IMR-90 (cell line): ENCODE results near the gene KIF1B. TPM values are rescaled to one million over a fixed set of nuclear protein-coding genes. Genes with fewer than 3 reads are reported as not detected.

Experiments used
- ATAC-seq: fragments of 200-7000 bp; cut with Tn5 transposase; 2 replicates; pipeline ENCODE4 v1.9.1; 2020; ENCODE audit warnings: low read depth, mild to moderate bottlenecking, moderate library complexity
- BruUV-seq: library from RNA; stranded (reverse); fragments of 400-500 nt; replicated peaks from 2 replicates; lab custom pipeline; 2021; lab: Mats Ljungman, UMichigan
- CTCF ChIA-PET: fragments of 300-600 bp; formaldehyde crosslinking; extraction: SDS; loops from one replicate; lab custom pipeline; 2021; ENCODE audit warnings: antibody characterized with exemption; lab: Yijun Ruan, JAX
- POLR2A ChIA-PET: fragments of 300-600 bp; sonication (Branson Sonifier 250); formaldehyde crosslinking; loops from one replicate; lab custom pipeline; 2022; ENCODE audit warnings: antibody characterized with exemption; ENCODE audit not compliant: unreplicated experiment; lab: Charles Lee
- DNase-seq: peaks from one replicate; pipeline ENCODE4 v3.0.0; 2013
- H2AFZ ChIP-seq: replicated peaks from 2 replicates; pipeline ENCODE3; 2013; ENCODE audit warnings: low read length, mild to moderate bottlenecking; ENCODE audit not compliant: poor library complexity
- H2AK5ac ChIP-seq: 2 replicates; pipeline ENCODE4 v1.6.1; 2013; ENCODE audit warnings: low read depth, low read length, inconsistent platforms
- H2AK9ac ChIP-seq: replicated peaks from 2 replicates; pipeline ENCODE3; 2013; ENCODE audit warnings: mild to moderate bottlenecking, low read depth, low read length, moderate library complexity; ENCODE audit not compliant: poor library complexity
- H2BK120ac ChIP-seq: 2 replicates; pipeline ENCODE4 v1.6.1; 2013; ENCODE audit warnings: low read depth, low read length, inconsistent platforms
- H2BK15ac ChIP-seq: 3 replicates; pipeline ENCODE4 v1.6.1; 2013; ENCODE audit warnings: low read depth, low read length, inconsistent platforms
- H2BK20ac ChIP-seq: 2 replicates; pipeline ENCODE4 v1.6.1; 2013; ENCODE audit warnings: low read depth, mild to moderate bottlenecking, inconsistent platforms, low read length, moderate library complexity
- H2BK5ac ChIP-seq: 2 replicates; pipeline ENCODE4 v1.6.1; 2013; ENCODE audit warnings: mild to moderate bottlenecking, low read depth, low read length, inconsistent platforms; ENCODE audit not compliant: poor library complexity, severe bottlenecking
- H3K14ac ChIP-seq: replicated peaks from 2 replicates; pipeline ENCODE4 v1.6.1; 2013; ENCODE audit warnings: low read depth, low read length, inconsistent platforms
- H3K18ac ChIP-seq: 2 replicates; pipeline ENCODE4 v1.6.1; 2013; ENCODE audit warnings: low read depth, low read length, control low read depth
- H3K23ac ChIP-seq: 2 replicates; pipeline ENCODE4 v1.6.1; 2013; ENCODE audit warnings: low read depth, low read length, inconsistent platforms
- H3K27ac ChIP-seq: 2 replicates; pipeline ENCODE4 v1.5.1; 2013; ENCODE audit warnings: mild to moderate bottlenecking, control low read depth, low read length; ENCODE audit not compliant: insufficient read depth
- H3K27me3 ChIP-seq: 2 replicates; pipeline ENCODE4 v1.6.1; 2013; ENCODE audit warnings: low read length; ENCODE audit not compliant: control insufficient read depth, insufficient read depth
- H3K36me3 ChIP-seq: 2 replicates; pipeline ENCODE4 v1.6.1; 2013; ENCODE audit warnings: low read length, mixed read lengths; ENCODE audit not compliant: control insufficient read depth, insufficient read depth
- H3K4ac ChIP-seq: 2 replicates; pipeline ENCODE4 v1.6.1; 2013; ENCODE audit warnings: low read depth, low read length, inconsistent platforms
- H3K4me1 ChIP-seq: 2 replicates; pipeline ENCODE4 v1.6.1; 2013; ENCODE audit warnings: low read length, mixed read lengths; ENCODE audit not compliant: control insufficient read depth, insufficient read depth
- H3K4me2 ChIP-seq: 2 replicates; pipeline ENCODE4 v1.6.1; 2013; ENCODE audit warnings: low read depth, mild to moderate bottlenecking, control low read depth, low read length, moderate library complexity
- H3K4me3 ChIP-seq: 2 replicates; pipeline ENCODE4 v1.5.1; 2013; ENCODE audit warnings: low read depth, mild to moderate bottlenecking, control low read depth, low read length, moderate library complexity; ENCODE audit not compliant: insufficient read depth
- H3K56ac ChIP-seq: 2 replicates; pipeline ENCODE4 v1.6.1; 2013; ENCODE audit warnings: low read length, inconsistent platforms; ENCODE audit not compliant: insufficient read depth; ENCODE audit errors: extremely low read depth
- H3K79me1 ChIP-seq, 2 experiments: 2 replicates each; pipeline ENCODE4 v1.6.1; 2013; ENCODE audit warnings: low read length in 2 of 2, inconsistent platforms in 1 of 2, low read depth in 1 of 2
- H3K9ac ChIP-seq: 2 replicates; pipeline ENCODE4 v1.6.1; 2013; ENCODE audit warnings: low read depth, low read length, control low read depth
- H3K9me1 ChIP-seq: 2 replicates; pipeline ENCODE4 v1.6.1; 2013; ENCODE audit warnings: low read length, inconsistent platforms; ENCODE audit not compliant: insufficient read depth
- H3K9me3 ChIP-seq: 2 replicates; pipeline ENCODE4 v1.6.1; 2013; ENCODE audit warnings: low read length; ENCODE audit not compliant: control insufficient read depth, insufficient read depth
- H4K20me1 ChIP-seq: 2 replicates; pipeline ENCODE4 v1.6.1; 2013; ENCODE audit warnings: low read length, inconsistent platforms; ENCODE audit not compliant: insufficient read depth
- H4K5ac ChIP-seq: 2 replicates; pipeline ENCODE4 v1.6.1; 2013; ENCODE audit warnings: mild to moderate bottlenecking, low read depth, low read length, control low read depth
- H4K8ac ChIP-seq, 2 experiments: 2 replicates each; pipeline ENCODE4 v1.6.1; 2013; ENCODE audit warnings: low read depth in 2 of 2, low read length in 2 of 2, control low read depth in 1 of 2, inconsistent platforms in 1 of 2
- H4K91ac ChIP-seq: 2 replicates; pipeline ENCODE4 v1.6.1; 2013; ENCODE audit warnings: low read depth, low read length, inconsistent platforms; ENCODE audit not compliant: insufficient read depth
- MAFK ChIP-seq: IDR thresholded peaks from 2 replicates; pipeline ENCODE4 v1.6.1; 2012; ENCODE audit warnings: low read depth, low read length, improper control_type of control experiment
- NFE2L2 ChIP-seq: fragments of 150-350 bp; IDR thresholded peaks from 2 replicates; pipeline ENCODE4 v1.6.1; 2016; ENCODE audit warnings: low read depth, mild to moderate bottlenecking, low read length
- RCOR1 ChIP-seq: IDR thresholded peaks from 2 replicates; pipeline ENCODE4 v1.6.1; 2012; ENCODE audit warnings: mild to moderate bottlenecking, low read length, improper control_type of control experiment; ENCODE audit not compliant: insufficient replicate concordance
- SMC3 ChIP-seq: fragments of 150-350 bp; IDR thresholded peaks from 2 replicates; pipeline ENCODE4 v1.6.1; 2016; ENCODE audit warnings: low read depth, mild to moderate bottlenecking, antibody characterized with exemption, low read length, moderate library complexity
- WGBS, 2 experiments: methylation state at CpG; one replicate each; pipeline versions ENCODE4 v1.1.5 to v1.1.7; 2013; ENCODE audit warnings: missing lambda C conversion rate in 2 of 2; ENCODE audit not compliant: insufficient read length in 1 of 2; ENCODE audit errors: extremely low coverage in 2 of 2; 5-methylcytosine and 5-hydroxymethylcytosine counted together
- dilution Hi-C: fragments of 300-500 bp; cut with HindIII; formaldehyde crosslinking; loops from one replicate; pipeline ENCODE4 v1.14.3; 2018; ENCODE audit warnings: low sequenced_read_pairs; ENCODE audit not compliant: unreplicated experiment
- in situ Hi-C: fragments of 300-500 bp; cut with MboI; formaldehyde crosslinking; loops from 3 replicates; pipeline ENCODE4 v1.14.3; 2019; ENCODE audit warnings: low sequenced_read_pairs, inconsistent platforms, mixed read lengths
- intact Hi-C: fragments of 100-400 bp; cut with micrococcal nuclease; formaldehyde crosslinking; loops from 2 replicates; pipeline ENCODE4 v1.10.0; 2022
- polyA plus RNA-seq, 3 experiments: library from polyadenylated mRNA; depleted of rRNA; stranded (reverse); fragments of >200 nt; gene quantifications; 2 replicates each; pipeline ENCODE4 v1.2.3, GENCODE V29; 2012; ENCODE audit warnings: low replicate concordance in 1 of 3
- total RNA-seq: library from RNA; depleted of rRNA; stranded (reverse); fragments of >200 nt; gene quantifications from 2 replicates; pipeline ENCODE4 v1.2.3, GENCODE V29; 2012
- TF ChIP-seq, protein P1 (sequence below): conservative IDR thresholded peaks from 2 replicates; pipeline ENCODE4 v1.5.1; 2012; ENCODE audit warnings: mild to moderate bottlenecking, low read depth, low read length, improper control_type of control experiment
- TF ChIP-seq, protein P2 (sequence below): fragments of 150-350 bp; IDR thresholded peaks from 2 replicates; pipeline ENCODE4 v1.6.1; 2016; ENCODE audit warnings: low read depth, mild to moderate bottlenecking, low read length, moderate library complexity, borderline replicate concordance

The KIF1B gene
- total and polyA plus RNA-seq, 2 of the 4 experiments (the other 2 are of a cell fraction): 13.0 to 21.1 TPM

- H3K9me1 ChIP-seq: peaks cover 3% of the 10 kb centered on the region; the same call in 1 of the 2 replicates
- intact Hi-C loops: no loop called here
- no peak overlapping the region for H3K27ac ChIP-seq
- H2BK5ac ChIP-seq: no peak overlapping the region
- no peak overlapping the region for H2BK120ac ChIP-seq
- H2AK9ac ChIP-seq: no peak overlapping the region
- H2AK5ac ChIP-seq: no peak overlapping the region
- H4K20me1 ChIP-seq: no peaks in the 10 kb centered on the region
- no peak overlapping the region for H3K56ac ChIP-seq
- H3K4me1 ChIP-seq: no peaks in the 10 kb centered on the region
- no peak overlapping the region for H3K18ac ChIP-seq
- H2BK15ac ChIP-seq: no peak overlapping the region
- no peak overlapping the region for H2BK20ac ChIP-seq
- in situ Hi-C loops: no loop called here
- no TSS peak for BruUV-seq
- H4K5ac ChIP-seq: no peak overlapping the region
- H4K91ac ChIP-seq: no peak overlapping the region
- TF ChIP-seq NFE2L2: no peak
- TF ChIP-seq MAFK: no peak
- TF ChIP-seq, protein P1, sequence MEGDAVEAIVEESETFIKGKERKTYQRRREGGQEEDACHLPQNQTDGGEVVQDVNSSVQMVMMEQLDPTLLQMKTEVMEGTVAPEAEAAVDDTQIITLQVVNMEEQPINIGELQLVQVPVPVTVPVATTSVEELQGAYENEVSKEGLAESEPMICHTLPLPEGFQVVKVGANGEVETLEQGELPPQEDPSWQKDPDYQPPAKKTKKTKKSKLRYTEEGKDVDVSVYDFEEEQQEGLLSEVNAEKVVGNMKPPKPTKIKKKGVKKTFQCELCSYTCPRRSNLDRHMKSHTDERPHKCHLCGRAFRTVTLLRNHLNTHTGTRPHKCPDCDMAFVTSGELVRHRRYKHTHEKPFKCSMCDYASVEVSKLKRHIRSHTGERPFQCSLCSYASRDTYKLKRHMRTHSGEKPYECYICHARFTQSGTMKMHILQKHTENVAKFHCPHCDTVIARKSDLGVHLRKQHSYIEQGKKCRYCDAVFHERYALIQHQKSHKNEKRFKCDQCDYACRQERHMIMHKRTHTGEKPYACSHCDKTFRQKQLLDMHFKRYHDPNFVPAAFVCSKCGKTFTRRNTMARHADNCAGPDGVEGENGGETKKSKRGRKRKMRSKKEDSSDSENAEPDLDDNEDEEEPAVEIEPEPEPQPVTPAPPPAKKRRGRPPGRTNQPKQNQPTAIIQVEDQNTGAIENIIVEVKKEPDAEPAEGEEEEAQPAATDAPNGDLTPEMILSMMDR: no peak
- TF ChIP-seq, protein P2, sequence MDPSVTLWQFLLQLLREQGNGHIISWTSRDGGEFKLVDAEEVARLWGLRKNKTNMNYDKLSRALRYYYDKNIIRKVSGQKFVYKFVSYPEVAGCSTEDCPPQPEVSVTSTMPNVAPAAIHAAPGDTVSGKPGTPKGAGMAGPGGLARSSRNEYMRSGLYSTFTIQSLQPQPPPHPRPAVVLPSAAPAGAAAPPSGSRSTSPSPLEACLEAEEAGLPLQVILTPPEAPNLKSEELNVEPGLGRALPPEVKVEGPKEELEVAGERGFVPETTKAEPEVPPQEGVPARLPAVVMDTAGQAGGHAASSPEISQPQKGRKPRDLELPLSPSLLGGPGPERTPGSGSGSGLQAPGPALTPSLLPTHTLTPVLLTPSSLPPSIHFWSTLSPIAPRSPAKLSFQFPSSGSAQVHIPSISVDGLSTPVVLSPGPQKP: no peak
- no peak for TF ChIP-seq SMC3
- no peak for TF ChIP-seq RCOR1
- DNase-seq: no peak
- dilution Hi-C loops: no loop called here
- no peak for ATAC-seq
- H3K79me1 ChIP-seq: no peaks in the 10 kb centered on the region
- H3K23ac ChIP-seq: no peak overlapping the region
- H3K4me3 ChIP-seq: no peak overlapping the region
- H3K36me3 ChIP-seq: peaks cover 8% of the 10 kb centered on the region
- no peak overlapping the region for H2AFZ ChIP-seq
- H3K9me3 ChIP-seq: no peaks in the 10 kb centered on the region
- H3K4ac ChIP-seq: no peak overlapping the region
- H3K14ac ChIP-seq: no peak overlapping the region
- no peak overlapping the region for H3K4me2 ChIP-seq
- no peak overlapping the region for H4K8ac ChIP-seq
- H3K27me3 ChIP-seq: no peaks in the 10 kb centered on the region
- no peak overlapping the region for H3K9ac ChIP-seq
- ChIA-PET CTCF (no interaction called here), POLR2A (no interaction called here)
- 100% methylated on average over 1 of the region's 7 CpGs; no CpG with 5 or more reads in 1 of the 2 experiments for WGBS, 2 experiments
Measured at GRCh38 chr1:10322821-10323220, 112.5 kb downstream of the KIF1B start.
